LNCaP clone FGC (cell line): ENCODE data around the gene GABPB2.
A peak's percentile ranks its signal among the peaks of the same experiment; 100 is the strongest.

Experiments
- DNase-seq: peaks from one replicate; pipeline ENCODE4 v3.0.0-alpha.2; 2011; ENCODE audit warnings: low read depth
- H3K4me3 ChIP-seq: 2 replicates; pipeline ENCODE4 v1.5.1; 2011; ENCODE audit warnings: mild to moderate bottlenecking, low read depth, low read length, control low read depth
- TF ChIP-seq, protein P1 (sequence below): IDR thresholded peaks from 2 replicates; pipeline ENCODE4 v1.5.1; 2012; ENCODE audit warnings: mild to moderate bottlenecking; ENCODE audit not compliant: control insufficient read depth, insufficient read depth; ENCODE audit errors: extremely low read depth

Gene GABPB2

GRCh38 chr1:151131701-151132334 is 61.3 kb downstream of the GABPB2 start:
- no peak overlapping the region for H3K4me3 ChIP-seq
- DNase-seq, result no peak
- TF ChIP-seq, protein P1, sequence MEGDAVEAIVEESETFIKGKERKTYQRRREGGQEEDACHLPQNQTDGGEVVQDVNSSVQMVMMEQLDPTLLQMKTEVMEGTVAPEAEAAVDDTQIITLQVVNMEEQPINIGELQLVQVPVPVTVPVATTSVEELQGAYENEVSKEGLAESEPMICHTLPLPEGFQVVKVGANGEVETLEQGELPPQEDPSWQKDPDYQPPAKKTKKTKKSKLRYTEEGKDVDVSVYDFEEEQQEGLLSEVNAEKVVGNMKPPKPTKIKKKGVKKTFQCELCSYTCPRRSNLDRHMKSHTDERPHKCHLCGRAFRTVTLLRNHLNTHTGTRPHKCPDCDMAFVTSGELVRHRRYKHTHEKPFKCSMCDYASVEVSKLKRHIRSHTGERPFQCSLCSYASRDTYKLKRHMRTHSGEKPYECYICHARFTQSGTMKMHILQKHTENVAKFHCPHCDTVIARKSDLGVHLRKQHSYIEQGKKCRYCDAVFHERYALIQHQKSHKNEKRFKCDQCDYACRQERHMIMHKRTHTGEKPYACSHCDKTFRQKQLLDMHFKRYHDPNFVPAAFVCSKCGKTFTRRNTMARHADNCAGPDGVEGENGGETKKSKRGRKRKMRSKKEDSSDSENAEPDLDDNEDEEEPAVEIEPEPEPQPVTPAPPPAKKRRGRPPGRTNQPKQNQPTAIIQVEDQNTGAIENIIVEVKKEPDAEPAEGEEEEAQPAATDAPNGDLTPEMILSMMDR, result no peak

DNA sequence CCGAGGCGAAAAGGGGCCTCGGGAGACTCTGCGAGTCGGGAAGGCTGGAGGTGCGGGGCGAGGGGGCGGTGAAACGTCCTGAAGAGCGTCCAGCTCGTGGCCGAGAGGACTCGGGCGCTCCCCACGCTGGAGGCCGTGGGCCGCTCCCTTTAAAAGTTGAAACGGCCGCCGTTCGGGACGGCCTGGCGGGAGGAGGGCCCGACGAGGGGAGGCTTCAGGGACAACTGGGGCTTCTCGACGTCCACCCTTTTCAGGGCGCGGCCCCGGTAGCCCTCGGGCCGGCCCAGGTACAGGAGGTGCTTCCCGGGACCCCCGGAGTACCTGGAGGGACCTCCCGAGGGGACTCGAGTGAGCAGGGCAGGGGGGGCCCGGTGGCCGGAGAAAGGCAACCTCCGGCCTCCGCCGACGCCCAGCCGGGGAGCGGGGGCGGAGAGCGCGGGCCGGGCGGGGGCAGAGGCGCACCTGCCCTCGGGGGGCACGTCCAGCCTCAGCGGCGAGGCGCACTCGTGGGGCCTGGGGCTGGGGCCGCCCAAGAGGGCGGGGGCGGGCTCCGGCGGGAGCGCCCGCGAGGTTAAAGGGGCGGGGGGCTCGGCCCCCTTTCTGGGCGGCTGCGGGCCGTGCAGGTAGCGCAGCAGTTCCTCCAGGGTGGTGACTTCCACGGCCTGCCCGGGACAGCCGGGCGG is 61.9 kb downstream of the GABPB2 start:
- TF ChIP-seq, protein P1, result no peak
- H3K4me3 ChIP-seq, result no peak overlapping the region
- DNase-seq, result no peak

DNA sequence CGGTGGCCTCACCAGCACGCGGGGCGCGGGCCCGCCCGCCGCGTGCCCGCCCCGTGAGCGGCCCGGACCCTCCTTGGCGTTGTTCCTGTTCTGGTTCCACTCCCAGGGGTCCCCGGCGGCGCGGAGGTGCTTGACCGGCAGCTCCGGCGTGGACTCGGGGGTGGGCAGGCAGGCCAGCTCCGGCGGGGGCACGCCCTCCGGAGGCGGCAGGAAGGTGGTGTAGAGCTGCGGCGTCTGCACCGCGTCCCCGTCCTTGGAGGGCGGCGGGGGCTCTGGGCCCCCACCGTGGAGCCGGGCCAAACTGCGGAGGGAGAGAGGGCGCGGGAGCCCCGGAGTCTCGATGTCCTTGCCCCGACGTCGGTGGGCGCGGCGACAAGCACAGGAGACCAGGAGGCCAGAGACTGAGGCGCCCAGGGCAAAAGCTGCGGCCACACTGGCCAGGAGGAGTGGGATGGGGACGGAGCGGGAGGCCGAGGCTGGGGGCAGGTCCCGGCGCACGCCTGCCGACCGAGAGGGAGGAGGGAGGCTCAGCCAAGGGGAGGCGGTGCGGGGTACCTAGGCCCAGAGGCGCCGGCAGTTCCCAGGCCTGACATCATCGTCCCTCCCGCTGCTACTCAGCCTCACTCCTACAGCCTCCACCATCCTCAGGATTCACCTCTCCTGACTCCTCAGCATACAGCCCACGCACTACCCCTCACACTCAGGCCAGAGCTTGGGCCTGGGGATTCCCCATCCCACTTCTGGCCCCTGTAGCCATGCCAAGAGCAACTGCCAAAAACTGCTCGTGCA is 62.7 kb downstream of the GABPB2 start:
- DNase-seq, result no peak
- H3K4me3 ChIP-seq, result no peak overlapping the region
- TF ChIP-seq, protein P1, result no peak

GRCh38 chr1:151134396-151134795 is 63.8 kb downstream of the GABPB2 start:
- TF ChIP-seq, protein P1, result no peak
- peak; percentile 19 for DNase-seq
- H3K4me3 ChIP-seq, result no peak overlapping the region

DNA sequence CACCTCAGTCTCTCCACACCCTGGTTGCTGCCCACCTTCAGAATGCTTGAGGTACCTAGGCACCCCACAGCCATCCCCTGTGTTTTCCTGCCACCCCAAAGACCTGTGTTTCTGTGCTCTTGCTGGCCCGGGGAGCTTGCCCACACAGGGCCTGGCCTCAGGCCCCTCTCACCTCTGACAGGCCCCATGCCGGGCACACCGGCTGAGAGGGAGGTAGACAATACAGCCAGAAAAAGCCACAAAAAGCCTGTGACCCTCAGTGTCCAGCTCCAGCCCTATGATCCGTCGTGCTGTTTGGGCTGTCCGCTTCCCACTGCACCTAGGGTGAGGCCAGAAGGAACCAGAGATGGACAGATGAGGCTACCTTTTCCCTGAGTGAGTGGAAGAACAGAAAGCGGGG is 64.4 kb downstream of the GABPB2 start:
- TF ChIP-seq, protein P1, result no peak
- DNase-seq, result no peak
- no peak overlapping the region for H3K4me3 ChIP-seq

DNA sequence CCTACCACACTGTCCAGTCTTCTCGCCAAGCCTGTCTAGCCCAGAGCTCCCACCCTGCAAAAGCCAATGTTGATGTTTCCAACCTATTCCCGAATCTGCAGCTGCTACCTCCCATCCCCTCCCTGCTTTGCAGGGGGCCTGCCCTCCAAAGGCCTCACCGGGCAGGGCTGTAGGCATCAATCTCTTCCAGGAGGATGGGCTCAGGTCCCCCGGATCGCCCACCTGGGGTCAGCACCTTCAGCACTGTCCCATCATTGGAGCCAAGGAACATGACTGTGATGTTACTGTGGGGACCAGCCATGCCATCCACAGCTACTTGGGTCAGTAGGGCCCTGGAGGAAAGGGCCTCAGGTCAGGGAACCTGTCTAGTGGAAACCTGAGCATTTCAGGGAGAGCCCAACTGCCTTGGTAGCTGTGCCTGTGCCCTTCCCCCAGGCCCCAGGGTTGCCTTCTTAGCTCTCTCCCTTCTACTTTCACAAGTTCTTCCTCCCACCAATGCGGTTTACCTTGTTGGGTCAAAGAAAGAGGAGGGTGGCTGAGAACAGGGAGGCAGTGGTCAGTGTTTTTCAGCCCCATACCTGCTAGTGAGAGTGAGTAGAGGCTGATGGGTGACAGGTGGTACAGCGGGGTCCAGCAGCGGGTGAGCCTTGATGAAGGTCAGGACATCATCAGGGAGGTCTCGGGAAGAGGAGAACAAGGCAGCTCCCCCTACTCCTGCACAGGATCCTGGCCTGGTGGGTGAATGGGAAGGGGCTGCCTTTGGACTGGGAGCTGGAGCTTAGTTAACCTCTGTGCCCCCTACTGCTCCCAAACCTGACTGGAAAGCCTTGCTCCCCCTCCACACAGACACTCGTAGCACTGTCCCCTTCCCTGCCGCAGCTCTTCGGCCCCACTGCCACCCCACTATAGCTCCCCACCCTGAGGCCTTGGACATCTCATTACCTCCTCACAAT is 65.1 kb downstream of the GABPB2 start:
- no peak for DNase-seq
- H3K4me3 ChIP-seq, result no peak overlapping the region
- TF ChIP-seq, protein P1, result no peak
